Hepatocyte (in vitro differentiated cells): ENCODE results near the gene UBA6. TPM values are rescaled to one million over a fixed set of nuclear protein-coding genes. Genes with fewer than 3 reads are reported as not detected.

Experiments used
- DNase-seq: peaks from one replicate; pipeline ENCODE4 v3.0.0-alpha.2; 2016; ENCODE audit warnings: low spot score
- H2AFZ ChIP-seq: fragments of 200-600 bp; sonication (generic); 2 replicates; pipeline ENCODE4 v1.6.0; 2016; ENCODE audit warnings: antibody characterized with exemption, mild to moderate bottlenecking
- H3K27ac ChIP-seq: fragments of 200-600 bp; sonication (generic); 2 replicates; pipeline ENCODE4 v1.5.1; 2016; ENCODE audit warnings: mild to moderate bottlenecking
- H3K27me3 ChIP-seq: fragments of 200-600 bp; sonication (generic); 2 replicates; pipeline ENCODE4 v1.6.1; 2016
- H3K36me3 ChIP-seq: fragments of 200-600 bp; sonication (generic); replicated peaks from 2 replicates; pipeline ENCODE4 v1.5.1; 2016; ENCODE audit warnings: low read depth; ENCODE audit not compliant: insufficient read depth
- H3K4me1 ChIP-seq: fragments of 200-600 bp; sonication (generic); 2 replicates; pipeline ENCODE4 v1.5.1; 2016; ENCODE audit warnings: mild to moderate bottlenecking, moderate library complexity; ENCODE audit not compliant: insufficient read depth
- H3K4me2 ChIP-seq: fragments of 200-600 bp; sonication (generic); 2 replicates; pipeline ENCODE4 v1.6.0; 2016
- H3K4me3 ChIP-seq: fragments of 200-600 bp; sonication (generic); 2 replicates; pipeline ENCODE4 v1.5.1; 2016; ENCODE audit warnings: mild to moderate bottlenecking
- H3K79me2 ChIP-seq: fragments of 200-600 bp; sonication (generic); 2 replicates; pipeline ENCODE4 v1.6.0; 2017; ENCODE audit warnings: mild to moderate bottlenecking
- H3K9me2 ChIP-seq: fragments of 200-600 bp; sonication (generic); replicated peaks from 2 replicates; pipeline ENCODE4 v1.6.0; 2017; ENCODE audit warnings: mild to moderate bottlenecking; ENCODE audit not compliant: insufficient read depth
- H3K9me3 ChIP-seq: fragments of 200-600 bp; sonication (generic); 2 replicates; pipeline ENCODE4 v1.5.1; 2016; ENCODE audit warnings: low read depth, mild to moderate bottlenecking
- H4K20me1 ChIP-seq: fragments of 200-600 bp; sonication (generic); 2 replicates; pipeline ENCODE4 v1.6.0; 2016; ENCODE audit warnings: mild to moderate bottlenecking; ENCODE audit not compliant: insufficient read depth, poor library complexity, severe bottlenecking
- EZH2 ChIP-seq: fragments of 200-600 bp; sonication (generic); IDR thresholded peaks from 2 replicates; pipeline ENCODE4 v1.6.1; 2016; ENCODE audit warnings: antibody characterized with exemption, mild to moderate bottlenecking, borderline replicate concordance
- EZH2phosphoT487 ChIP-seq: fragments of 200-600 bp; sonication (generic); IDR thresholded peaks from one replicate; pipeline ENCODE4 v1.6.1; 2018; ENCODE audit warnings: antibody characterized with exemption, mild to moderate bottlenecking, low read depth, moderate library complexity; ENCODE audit not compliant: unreplicated experiment, severe bottlenecking
- WGBS: methylation state at CpG from one replicate; pipeline ENCODE4 v1.1.6; 2016; ENCODE audit warnings: low lambda C conversion rate; ENCODE audit errors: missing lambda C conversion rate; 5-methylcytosine and 5-hydroxymethylcytosine counted together
- polyA plus RNA-seq: library from polyadenylated mRNA; unstranded; fragments of >200 nt; fragmentation: Nextera tagmentation; extraction: Ambion mirVana; gene quantifications from 2 replicates; pipeline ENCODE4 v1.2.1, GENCODE V29; 2016
- total RNA-seq: library from RNA; depleted of rRNA; stranded (reverse); fragments of >200 nt; gene quantifications from 2 replicates; pipeline ENCODE4 v1.2.3, GENCODE V29; 2014
- TF ChIP-seq, protein P1 (sequence below): fragments of 200-600 bp; sonication (generic); IDR thresholded peaks from 2 replicates; pipeline ENCODE4 v1.5.1; 2016; ENCODE audit warnings: antibody characterized with exemption, mild to moderate bottlenecking; ENCODE audit not compliant: poor library complexity

Gene UBA6
- total and polyA plus RNA-seq, 2 experiments from 2014 or later, result 15.8 to 123 TPM

DNA sequence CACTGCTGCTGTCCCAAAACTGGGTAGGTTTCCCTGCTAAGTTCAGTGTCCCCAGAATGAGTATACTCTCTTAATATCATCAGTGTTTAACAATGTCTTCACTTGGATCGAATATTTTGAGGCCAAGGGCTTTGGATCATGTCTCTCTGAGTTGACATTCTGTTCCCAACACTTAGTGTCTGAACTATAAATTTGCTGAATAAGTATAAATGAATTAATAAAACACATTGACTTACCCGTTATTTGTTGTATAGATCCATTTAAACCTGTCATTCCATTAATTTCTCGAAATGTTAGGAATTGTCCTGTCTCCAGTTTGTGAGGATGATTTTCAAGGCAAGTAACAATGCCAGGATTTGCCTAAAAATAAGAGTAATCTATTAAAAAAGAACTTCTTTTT lies 32.6 kb downstream of the UBA6 start:
- H3K27ac ChIP-seq, result no peak overlapping the region
- no peaks in the 10 kb centered on the region for H3K27me3 ChIP-seq
- no peak overlapping the region for H2AFZ ChIP-seq
- H3K79me2 ChIP-seq, result no peaks in the 10 kb centered on the region
- no peak overlapping the region for H3K4me2 ChIP-seq
- H3K9me2 ChIP-seq, result no peaks in the 10 kb centered on the region
- no peaks in the 10 kb centered on the region for H3K36me3 ChIP-seq
- no peaks in the 10 kb centered on the region for H3K4me1 ChIP-seq
- no peaks in the 10 kb centered on the region for H4K20me1 ChIP-seq
- no peak for DNase-seq
- whole genome bisulfite sequencing, result 94% methylated on average over 3 of the region's 3 CpGs
- no peaks in the 10 kb centered on the region for H3K9me3 ChIP-seq
- H3K4me3 ChIP-seq, result no peak overlapping the region
- TF ChIP-seq, protein P1, sequence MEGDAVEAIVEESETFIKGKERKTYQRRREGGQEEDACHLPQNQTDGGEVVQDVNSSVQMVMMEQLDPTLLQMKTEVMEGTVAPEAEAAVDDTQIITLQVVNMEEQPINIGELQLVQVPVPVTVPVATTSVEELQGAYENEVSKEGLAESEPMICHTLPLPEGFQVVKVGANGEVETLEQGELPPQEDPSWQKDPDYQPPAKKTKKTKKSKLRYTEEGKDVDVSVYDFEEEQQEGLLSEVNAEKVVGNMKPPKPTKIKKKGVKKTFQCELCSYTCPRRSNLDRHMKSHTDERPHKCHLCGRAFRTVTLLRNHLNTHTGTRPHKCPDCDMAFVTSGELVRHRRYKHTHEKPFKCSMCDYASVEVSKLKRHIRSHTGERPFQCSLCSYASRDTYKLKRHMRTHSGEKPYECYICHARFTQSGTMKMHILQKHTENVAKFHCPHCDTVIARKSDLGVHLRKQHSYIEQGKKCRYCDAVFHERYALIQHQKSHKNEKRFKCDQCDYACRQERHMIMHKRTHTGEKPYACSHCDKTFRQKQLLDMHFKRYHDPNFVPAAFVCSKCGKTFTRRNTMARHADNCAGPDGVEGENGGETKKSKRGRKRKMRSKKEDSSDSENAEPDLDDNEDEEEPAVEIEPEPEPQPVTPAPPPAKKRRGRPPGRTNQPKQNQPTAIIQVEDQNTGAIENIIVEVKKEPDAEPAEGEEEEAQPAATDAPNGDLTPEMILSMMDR, result no peak
- TF ChIP-seq EZH2phosphoT487, result no peak
- TF ChIP-seq EZH2, result no peak

DNA sequence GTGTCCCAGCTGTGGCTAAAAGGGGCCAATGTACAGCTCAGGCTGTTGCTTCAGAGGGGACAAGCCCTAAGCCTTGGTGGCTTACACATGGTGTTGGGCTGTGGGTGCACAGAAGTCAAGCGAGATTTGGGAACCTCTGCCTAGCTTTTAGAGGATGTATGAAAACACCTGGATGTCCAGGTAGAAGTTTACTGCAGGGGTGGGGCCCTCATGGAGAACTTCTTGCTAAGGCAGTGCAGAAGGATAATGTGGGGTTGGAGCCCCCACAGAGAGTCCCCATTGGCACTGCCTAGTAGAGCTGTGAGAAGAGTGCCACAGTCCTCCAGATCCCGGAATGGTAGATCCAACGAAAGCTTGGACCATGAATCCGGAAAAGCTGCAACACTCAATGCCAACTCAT lies 40.5 kb downstream of the UBA6 start:
- Histone ChIP-seq H3K4me3 (no peak overlapping the region), H2AFZ (no peak overlapping the region), H3K27me3 (no peaks in the 10 kb centered on the region), H3K4me2 (no peak overlapping the region), H3K9me2 (no peaks in the 10 kb centered on the region), H3K4me1 (no peaks in the 10 kb centered on the region), H4K20me1 (no peaks in the 10 kb centered on the region), H3K27ac (no peak overlapping the region), H3K36me3 (no peaks in the 10 kb centered on the region), H3K9me3 (no peaks in the 10 kb centered on the region), H3K79me2 (no peaks in the 10 kb centered on the region)
- DNase-seq, result no peak
- TF ChIP-seq EZH2 (no peak), EZH2phosphoT487 (no peak)
- TF ChIP-seq, protein P1, result no peak
- WGBS, result 98% methylated on average over 4 of the region's 4 CpGs

DNA sequence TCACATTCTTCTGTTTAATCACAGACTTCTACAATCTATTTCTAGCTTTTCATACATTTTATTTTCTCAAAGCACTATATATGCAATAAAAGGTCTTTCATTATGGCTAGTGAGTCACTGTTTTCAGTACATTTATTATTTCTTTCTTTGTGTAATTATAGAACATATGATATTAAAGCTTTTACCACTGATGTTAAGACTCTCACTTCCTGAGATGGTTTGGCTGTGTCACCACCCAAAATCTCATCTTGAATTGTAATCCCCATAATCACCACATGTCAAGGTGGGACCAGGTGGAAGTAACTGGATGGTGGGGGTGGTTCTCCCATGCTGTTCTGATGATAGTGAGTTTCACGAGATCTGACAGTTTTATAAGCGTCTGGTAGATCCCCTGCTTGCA lies 41.9 kb downstream of the UBA6 start:
- H3K4me1 ChIP-seq, result no peaks in the 10 kb centered on the region
- no peaks in the 10 kb centered on the region for H4K20me1 ChIP-seq
- H3K79me2 ChIP-seq, result no peaks in the 10 kb centered on the region
- H2AFZ ChIP-seq, result no peak overlapping the region
- H3K9me2 ChIP-seq, result no peaks in the 10 kb centered on the region
- H3K27ac ChIP-seq, result no peak overlapping the region
- H3K9me3 ChIP-seq, result no peaks in the 10 kb centered on the region
- TF ChIP-seq, protein P1, result no peak
- TF ChIP-seq EZH2 (no peak), EZH2phosphoT487 (no peak)
- no peak for DNase-seq
- no peak overlapping the region for H3K4me3 ChIP-seq
- no peaks in the 10 kb centered on the region for H3K27me3 ChIP-seq
- WGBS, result 97% methylated on average over 2 of the region's 2 CpGs
- H3K4me2 ChIP-seq, result no peak overlapping the region
- no peaks in the 10 kb centered on the region for H3K36me3 ChIP-seq

DNA sequence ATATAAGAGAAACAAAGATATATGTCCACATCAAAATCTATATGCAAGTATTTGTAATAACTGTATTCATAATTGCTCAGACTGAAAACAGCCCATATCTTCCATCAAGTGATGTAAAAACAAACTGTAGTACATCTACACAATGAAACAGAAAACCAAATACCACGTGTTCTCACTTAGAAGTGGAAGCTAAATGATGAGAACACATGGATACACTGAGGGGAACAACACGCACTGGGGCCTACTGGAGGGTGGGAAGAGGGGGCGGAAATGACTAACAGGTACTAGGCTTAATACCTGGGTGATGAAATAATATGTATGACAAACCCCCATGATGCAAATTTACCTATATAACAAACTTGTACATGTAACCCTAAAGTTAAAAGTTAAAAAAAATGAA lies 42.7 kb downstream of the UBA6 start:
- DNase-seq, result no peak
- TF ChIP-seq, protein P1, result no peak
- TF ChIP-seq EZH2phosphoT487 (no peak), EZH2 (no peak)
- Histone ChIP-seq H2AFZ (no peak overlapping the region), H3K79me2 (no peaks in the 10 kb centered on the region), H3K36me3 (no peaks in the 10 kb centered on the region), H3K9me2 (no peaks in the 10 kb centered on the region), H3K4me3 (no peak overlapping the region), H3K27ac (no peak overlapping the region), H3K27me3 (no peaks in the 10 kb centered on the region), H3K9me3 (no peaks in the 10 kb centered on the region), H4K20me1 (no peaks in the 10 kb centered on the region), H3K4me2 (no peak overlapping the region), H3K4me1 (no peaks in the 10 kb centered on the region)
- 80% methylated on average over 3 of the region's 3 CpGs for WGBS
